Right lobe of liver (tissue), 6 donors: Measurements from ENCODE around the gene PAX8. TPM values are rescaled to one million over a fixed set of nuclear protein-coding genes. Genes with fewer than 3 reads are reported as not detected.

ENCODE experiments used
- ATAC-seq, 4 donors: fragments of 200-7000 bp; cut with Tn5 transposase; one replicate each; pipeline ENCODE4 v1.9.1; 2020; ENCODE audit warnings: mild to moderate bottlenecking in 4 of 4, moderate library complexity in 4 of 4
- DNase-seq, 3 donors: peaks; one replicate each; pipeline ENCODE4 v3.0.0-alpha.2; 2020
- H3K27ac ChIP-seq, 3 donors: fragments of 200-600 bp; one replicate each; pipeline ENCODE4 v1.8.0; 2022
- H3K27me3 ChIP-seq, 2 donors: fragments of 200-600 bp; one replicate each; pipeline ENCODE4 v1.8.0; 2022
- H3K36me3 ChIP-seq, 4 donors: fragments of 200-600 bp; sonication (generic) in 1 of 4; one replicate each; pipeline versions ENCODE4 v1.5.1 to v1.8.0; 2017 to 2022; ENCODE audit warnings: control low read depth in 1 of 4
- H3K4me1 ChIP-seq, 4 donors: fragments of 200-600 bp; sonication (generic) in 1 of 4; one replicate each; pipeline versions ENCODE4 v1.5.1 to v1.8.0; 2017 to 2022; ENCODE audit warnings: control low read depth in 1 of 4
- H3K4me3 ChIP-seq, 3 donors: fragments of 200-600 bp; one replicate each; pipeline ENCODE4 v1.8.0; 2022
- H3K9me3 ChIP-seq, 4 donors: fragments of 200-600 bp; sonication (generic) in 1 of 4; one replicate each; pipeline versions ENCODE4 v1.5.1 to v1.8.0; 2017 to 2022; ENCODE audit warnings: control low read depth in 1 of 4
- CTCF ChIP-seq, 4 donors: fragments of 200-600 bp in 3 of 4; fragments of 450-650 bp in 1 of 4; IDR thresholded peaks; one replicate each; pipeline versions ENCODE4 v1.5.1 to v1.8.0; 2016 to 2022; ENCODE audit warnings: antibody characterized with exemption in 4 of 4, mild to moderate bottlenecking in 2 of 4
- POLR2A ChIP-seq: fragments of 450-650 bp; IDR thresholded peaks from one replicate; pipeline ENCODE4 v1.6.1; 2017; ENCODE audit warnings: antibody characterized with exemption, mild to moderate bottlenecking
- WGBS: methylation state at CpG from one replicate; pipeline ENCODE4 v1.1.6; 2018; ENCODE audit warnings: low coverage, low lambda C conversion rate; ENCODE audit not compliant: insufficient coverage; ENCODE audit errors: missing lambda C conversion rate; 5-methylcytosine and 5-hydroxymethylcytosine counted together
- intact Hi-C, 2 donors: fragments of 100-400 bp; cut with DNase I; formaldehyde crosslinking; loops; one replicate each; pipeline versions ENCODE4 v1.11.2 to v1.14.1; 2022
- total RNA-seq, 6 experiments: library from RNA; depleted of rRNA in 2 of 6; stranded (reverse); fragments of >200 nt in 2 of 6; fragmentation: NEBNext Ultra II Directional in 3 of 6; extraction: Animal tissue kit (Norgen Biotek cat#: 25700) in 3 of 6; gene quantifications; one replicate each; pipeline versions ENCODE4 v1.1.0 to v1.2.4, GENCODE V29; 2016 to 2023
- donor health status: DM: no; HTN: yes; CAD: no.
- donor health status: DM: no; HTN: no; CAD: no.
- donor health status: DM: no; HTN: no; CAD: no.
- donor health status: DM: no; HTN: yes; CAD: no.
- donor health status: DM: no; HTN: yes; CAD: no.

Gene PAX8
- total RNA-seq, 6 experiments from 2014 or later = 0.27 to 1.9 (median 0.86) TPM

GRCh38 chr2:113212245-113213060 is 66.3 kb downstream of the PAX8 start:
- H3K36me3 ChIP-seq = no peaks in the 10 kb centered on the region

GRCh38 chr2:113211226-113212105 is 67.3 kb downstream of the PAX8 start:
- ATAC-seq = peak in 3 of 4 donors; percentile 7 to 35 (median 17)
- TF ChIP-seq CTCF (IDR thresholded peaks at IDR 0.05) (no peak), POLR2A (no peak)

More at GRCh38 chr2:113212245-113213060, 66.3 kb downstream of the PAX8 start:
- TF ChIP-seq POLR2A (no peak), CTCF (IDR thresholded peaks at IDR 0.05) (no peak)
- WGBS = 34% methylated on average over 14 of the region's 26 CpGs
- Histone ChIP-seq H3K4me1 (peaks cover 0 to 7% (median 3%) of the 10 kb centered on the region in 4 donors), H3K4me3 (no peak overlapping the region), H3K9me3 (no peaks in the 10 kb centered on the region), H3K27me3 (no peaks in the 10 kb centered on the region), H3K27ac (no peak overlapping the region)
- DNase-seq (no peak), ATAC-seq (peak in 3 of 4 donors; percentile 34 to 49 (median 34))
- intact Hi-C loops = no loop called here

GRCh38 chr2:113209646-113210171 is 69.0 kb downstream of the PAX8 start:
- intact Hi-C loops = loop anchor here in 1 of 2 donors (5.0 kb wide), 1 partner anchor 178 kb away; no protein-coding TSS in a partner anchor
- no peak for TF ChIP-seq POLR2A
- no peak for TF ChIP-seq CTCF (IDR thresholded peaks at IDR 0.05)
- Histone ChIP-seq H3K27me3 (no peaks in the 10 kb centered on the region), H3K36me3 (no peaks in the 10 kb centered on the region), H3K4me3 (no peak overlapping the region), H3K9me3 (no peaks in the 10 kb centered on the region), H3K4me1 (peaks cover 0 to 3% (median 0%) of the 10 kb centered on the region in 4 donors), H3K27ac (no peak overlapping the region)
- ATAC-seq (no peak), DNase-seq (no peak)
- 73% methylated on average over 12 of the region's 15 CpGs for whole genome bisulfite sequencing

More at GRCh38 chr2:113211226-113212105, 67.3 kb downstream of the PAX8 start:
- Histone ChIP-seq H3K4me3 (no peak overlapping the region), H3K9me3 (no peaks in the 10 kb centered on the region), H3K27ac (no peak overlapping the region), H3K27me3 (no peaks in the 10 kb centered on the region), H3K4me1 (no peaks in the 10 kb centered on the region), H3K36me3 (no peaks in the 10 kb centered on the region)
- 77% methylated on average over 7 of the region's 13 CpGs for WGBS
- no peak for DNase-seq
- intact Hi-C loops = no loop called here

- Histone ChIP-seq H3K27ac (no peak overlapping the region), H3K36me3 (no peaks in the 10 kb centered on the region), H3K4me3 (no peak overlapping the region), H3K27me3 (no peaks in the 10 kb centered on the region), H3K4me1 (peaks cover 0 to 3% (median 0%) of the 10 kb centered on the region in 4 donors), H3K9me3 (no peaks in the 10 kb centered on the region)
- WGBS = 76% methylated on average over 4 of the region's 8 CpGs
- intact Hi-C loops = loop anchor here in 1 of 2 donors (5.0 kb wide), 1 partner anchor 178 kb away; no protein-coding TSS in a partner anchor
- DNase-seq = no peak
- TF ChIP-seq CTCF (IDR thresholded peaks at IDR 0.05) = no peak
- ATAC-seq = no peak
Measured at GRCh38 chr2:113209011-113209645, 69.6 kb downstream of the PAX8 start.
